K562 (cell line): Measurements from ENCODE around the gene RREB1. TPM values are rescaled to one million over a fixed set of nuclear protein-coding genes. Genes with fewer than 3 reads are reported as not detected.

ENCODE experiments used
- BRCA1 ChIP-seq, 2 experiments: fragments of 450-650 bp in 1 of 2; sonication (generic) in 1 of 2; formaldehyde crosslinking in 1 of 2; IDR thresholded peaks; 2 replicates each; pipeline versions ENCODE4 v1.5.0 to v1.6.1; 2017 to 2020; ENCODE audit warnings: mild to moderate bottlenecking in 1 of 2, missing genetic modification reagents in 1 of 2
- CHD2 ChIP-seq: IDR thresholded peaks from 2 replicates; pipeline ENCODE4 v1.6.1; 2011; ENCODE audit warnings: low read depth, low read length
- COPS2 ChIP-seq: fragments of 450-650 bp; conservative IDR thresholded peaks from 2 replicates; pipeline ENCODE4 v1.6.1; 2016; ENCODE audit warnings: mild to moderate bottlenecking, moderate library complexity
- DACH1 ChIP-seq: fragments of 450-650 bp; IDR thresholded peaks from 2 replicates; pipeline ENCODE4 v1.6.1; 2018; ENCODE audit not compliant: partially characterized antibody
- ELF1 ChIP-seq: fragments of 200-800 bp; sonication (Bioruptor generic); IDR thresholded peaks from 2 replicates; pipeline ENCODE4 v1.6.1; 2016; ENCODE audit warnings: missing genetic modification characterization, missing compliant biosample characterization
- FIP1L1 ChIP-seq: fragments of 200-400 bp; formaldehyde crosslinking; IDR thresholded peaks from 2 replicates; pipeline ENCODE4 v1.6.1; 2018; ENCODE audit warnings: mild to moderate bottlenecking, low read depth, low read length; ENCODE audit not compliant: poor library complexity, severe bottlenecking
- MCM7 ChIP-seq, 2 experiments: fragments of 450-650 bp; IDR thresholded peaks; 2 replicates each; pipeline ENCODE4 v1.6.1; 2016 to 2018
- NCOA4 ChIP-seq: fragments of 450-650 bp; IDR thresholded peaks from 2 replicates; pipeline ENCODE4 v1.6.1; 2018; ENCODE audit warnings: mild to moderate bottlenecking; ENCODE audit not compliant: partially characterized antibody
- SNIP1 ChIP-seq: fragments of 450-650 bp; IDR thresholded peaks from 2 replicates; pipeline ENCODE4 v1.7.1; 2017; ENCODE audit warnings: low read depth, mild to moderate bottlenecking
- SPI1 ChIP-seq: IDR thresholded peaks from 2 replicates; pipeline ENCODE4 v1.6.1; 2011; ENCODE audit warnings: low read depth, low read length, control low read depth, borderline replicate concordance
- TCF3 ChIP-seq: sonication (generic); formaldehyde crosslinking; IDR thresholded peaks from 2 replicates; pipeline ENCODE4 v1.4.0; 2020; ENCODE audit warnings: mild to moderate bottlenecking, missing genetic modification reagents
- ZNF146 ChIP-seq: IDR thresholded peaks from one replicate; pipeline ENCODE4 v1.6.1; 2018; ENCODE audit warnings: missing compliant biosample characterization; ENCODE audit not compliant: unreplicated experiment
- ZNF263 ChIP-seq: sonication (generic); formaldehyde crosslinking; IDR thresholded peaks from 2 replicates; pipeline ENCODE4 v1.8.0; 2022; ENCODE audit warnings: mild to moderate bottlenecking, missing genetic modification reagents, borderline replicate concordance
- ZNF436 ChIP-seq: fragments of 250-450, 450-650 bp; sonication (Bioruptor Pico); formaldehyde crosslinking; IDR thresholded peaks from 2 replicates; pipeline ENCODE4 v1.7.0; 2020; ENCODE audit warnings: mild to moderate bottlenecking
- ZSCAN32 ChIP-seq: fragments of 450-650 bp; formaldehyde crosslinking; IDR thresholded peaks from 2 replicates; pipeline ENCODE4 v1.4.0; 2020; ENCODE audit warnings: mild to moderate bottlenecking, moderate library complexity
- polyA plus RNA-seq, 8 experiments: library from polyadenylated mRNA; depleted of rRNA in 4 of 8; stranded (reverse) in 5 of 8; unstranded in 3 of 8; fragments of >200 nt; fragmentation: Nextera tagmentation in 2 of 8; fragmentation: Illumina TruSeq in 1 of 8; extraction: Ambion mirVana in 2 of 8; extraction: Trizol in 1 of 8; gene quantifications; 2 replicates each; pipeline versions ENCODE4 v1.2.1 to v1.2.3, GENCODE V29; 2011 to 2014; ENCODE audit warnings: inconsistent platforms in 1 of 8, missing spikeins in 1 of 8
- total RNA-seq, 7 experiments: library from RNA; depleted of rRNA in 6 of 7; stranded (reverse); fragments of >200 nt in 6 of 7; fragmentation: Illumina TruSeq in 2 of 7; extraction: Trizol in 2 of 7; gene quantifications; 2 replicates each; pipeline versions ENCODE4 v1.2.1 to v1.2.3, GENCODE V29; 2011 to 2021; ENCODE audit warnings: low replicate concordance in 1 of 7
- TF ChIP-seq, protein P1 (sequence below), 2 experiments: fragments of 150-350 bp in 1 of 2; IDR thresholded peaks; 2 replicates each; pipeline ENCODE4 v1.6.1; 2012 to 2016; ENCODE audit warnings: low read depth in 2 of 2, low read length in 2 of 2, mild to moderate bottlenecking in 1 of 2, moderate library complexity in 1 of 2
- TF ChIP-seq, protein P2 (sequence below), 3 experiments: fragments of 200-800 bp in 1 of 3; sonication (Bioruptor generic) in 1 of 3; sonication (generic) in 1 of 3; formaldehyde crosslinking in 1 of 3; IDR thresholded peaks; 2 replicates each; pipeline versions ENCODE4 v1.6.1 to v1.8.0; 2016 to 2022; ENCODE audit warnings: mild to moderate bottlenecking in 2 of 3, missing compliant biosample characterization in 2 of 3, missing genetic modification characterization in 2 of 3, missing genetic modification reagents in 1 of 3
- TF ChIP-seq, protein P3 (sequence below): fragments of 450-650 bp; formaldehyde crosslinking; IDR thresholded peaks from 2 replicates; pipeline ENCODE4 v1.4.0; 2020; ENCODE audit warnings: mild to moderate bottlenecking, moderate library complexity
- TF ChIP-seq, protein P4 (sequence below), 2 experiments: IDR thresholded peaks; 2 replicates each; pipeline ENCODE4 v1.6.1; 2011; ENCODE audit warnings: borderline replicate concordance in 1 of 2, control low read depth in 1 of 2, low read depth in 1 of 2, low read length in 1 of 2, mild to moderate bottlenecking in 1 of 2, mixed read lengths in 1 of 2, moderate library complexity in 1 of 2; ENCODE audit not compliant: insufficient read depth in 1 of 2, insufficient read length in 1 of 2, poor library complexity in 1 of 2, severe bottlenecking in 1 of 2; ENCODE audit errors: extremely low read depth in 1 of 2
- TF ChIP-seq, protein P5 (sequence below): fragments of 250-450 bp; sonication (Bioruptor Pico); IDR thresholded peaks from 2 replicates; pipeline ENCODE4 v1.8.0; 2022; ENCODE audit warnings: moderate library complexity, mild to moderate bottlenecking, inconsistent platforms

RREB1 gene
- total and polyA plus RNA-seq, 9 of the 15 experiments (the other 6 are each of a cell fraction or from before 2014, with no cell fraction given), result 3.3 to 64.2 (median 19.3) TPM

DNA sequence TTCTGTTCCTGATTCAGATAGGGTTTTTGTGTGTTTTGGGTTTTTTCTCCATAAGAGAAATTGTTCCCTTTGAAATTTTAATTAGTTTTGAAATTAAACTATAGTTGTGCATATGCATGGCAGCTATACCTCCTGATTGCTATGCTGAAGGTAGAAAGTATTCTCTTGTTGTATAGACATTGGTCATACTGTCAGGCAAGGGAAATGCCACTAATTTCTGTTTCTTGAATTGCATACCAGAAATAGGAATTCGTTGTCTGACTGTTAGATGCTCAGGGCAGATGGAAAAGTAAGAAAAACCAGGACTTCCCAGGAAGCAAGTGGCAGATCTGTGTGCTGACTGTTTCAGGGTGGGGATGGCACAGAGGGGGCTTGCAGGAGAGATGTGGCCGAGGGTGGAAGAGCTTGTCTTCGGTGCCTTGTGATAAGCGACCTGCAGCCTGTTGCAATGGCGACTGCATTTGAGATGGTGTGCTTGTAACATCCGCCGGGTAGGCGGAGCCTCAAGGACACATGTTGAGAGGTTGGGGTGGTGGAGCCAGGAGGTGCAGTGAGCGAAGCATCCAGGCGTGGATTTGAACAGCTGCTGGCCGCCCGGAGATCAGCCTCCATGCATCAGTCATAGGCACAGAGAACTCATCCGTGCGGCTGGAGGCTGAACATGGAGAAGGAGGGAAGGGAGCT lies 42.8 kb downstream of the RREB1 start (continued):
- TF ChIP-seq, protein P1, sequence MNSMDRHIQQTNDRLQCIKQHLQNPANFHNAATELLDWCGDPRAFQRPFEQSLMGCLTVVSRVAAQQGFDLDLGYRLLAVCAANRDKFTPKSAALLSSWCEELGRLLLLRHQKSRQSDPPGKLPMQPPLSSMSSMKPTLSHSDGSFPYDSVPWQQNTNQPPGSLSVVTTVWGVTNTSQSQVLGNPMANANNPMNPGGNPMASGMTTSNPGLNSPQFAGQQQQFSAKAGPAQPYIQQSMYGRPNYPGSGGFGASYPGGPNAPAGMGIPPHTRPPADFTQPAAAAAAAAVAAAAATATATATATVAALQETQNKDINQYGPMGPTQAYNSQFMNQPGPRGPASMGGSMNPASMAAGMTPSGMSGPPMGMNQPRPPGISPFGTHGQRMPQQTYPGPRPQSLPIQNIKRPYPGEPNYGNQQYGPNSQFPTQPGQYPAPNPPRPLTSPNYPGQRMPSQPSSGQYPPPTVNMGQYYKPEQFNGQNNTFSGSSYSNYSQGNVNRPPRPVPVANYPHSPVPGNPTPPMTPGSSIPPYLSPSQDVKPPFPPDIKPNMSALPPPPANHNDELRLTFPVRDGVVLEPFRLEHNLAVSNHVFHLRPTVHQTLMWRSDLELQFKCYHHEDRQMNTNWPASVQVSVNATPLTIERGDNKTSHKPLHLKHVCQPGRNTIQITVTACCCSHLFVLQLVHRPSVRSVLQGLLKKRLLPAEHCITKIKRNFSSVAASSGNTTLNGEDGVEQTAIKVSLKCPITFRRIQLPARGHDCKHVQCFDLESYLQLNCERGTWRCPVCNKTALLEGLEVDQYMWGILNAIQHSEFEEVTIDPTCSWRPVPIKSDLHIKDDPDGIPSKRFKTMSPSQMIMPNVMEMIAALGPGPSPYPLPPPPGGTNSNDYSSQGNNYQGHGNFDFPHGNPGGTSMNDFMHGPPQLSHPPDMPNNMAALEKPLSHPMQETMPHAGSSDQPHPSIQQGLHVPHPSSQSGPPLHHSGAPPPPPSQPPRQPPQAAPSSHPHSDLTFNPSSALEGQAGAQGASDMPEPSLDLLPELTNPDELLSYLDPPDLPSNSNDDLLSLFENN (IDR thresholded peaks at IDR 0.05; ENCODE audit: low read depth in 2 of 2, low read length in 2 of 2), result no peak
- TF ChIP-seq BRCA1 (IDR thresholded peaks at IDR 0.05) (no peak), BRCA1 (CRISPR knock-in tag; IDR thresholded peaks at IDR 0.05) (no peak), CHD2 (no peak), SNIP1 (no peak), NCOA4 (no peak), ZNF436 (CRISPR knock-in tag) (no peak), FIP1L1 (no peak), TCF3 (CRISPR knock-in tag) (peak; percentile 28; the same call in 1 of the 2 replicates), DACH1 (peak; percentile 89), ZSCAN32 (no peak), ZNF146 (no peak), COPS2 (no peak), MCM7 (IDR thresholded peaks at IDR 0.05) (no peak), ELF1 (tag) (no peak; the same call in 1 of the 2 replicates), SPI1 (no peak), ZNF263 (CRISPR knock-in tag) (no peak)
- TF ChIP-seq, protein P2, sequence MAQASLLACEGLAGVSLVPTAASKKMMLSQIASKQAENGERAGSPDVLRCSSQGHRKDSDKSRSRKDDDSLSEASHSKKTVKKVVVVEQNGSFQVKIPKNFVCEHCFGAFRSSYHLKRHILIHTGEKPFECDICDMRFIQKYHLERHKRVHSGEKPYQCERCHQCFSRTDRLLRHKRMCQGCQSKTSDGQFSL (CRISPR knock-in tag; IDR thresholded peaks at IDR 0.05), result no peak
- TF ChIP-seq, protein P2 (tag; IDR thresholded peaks at IDR 0.05), result no peak
- TF ChIP-seq, protein P3, sequence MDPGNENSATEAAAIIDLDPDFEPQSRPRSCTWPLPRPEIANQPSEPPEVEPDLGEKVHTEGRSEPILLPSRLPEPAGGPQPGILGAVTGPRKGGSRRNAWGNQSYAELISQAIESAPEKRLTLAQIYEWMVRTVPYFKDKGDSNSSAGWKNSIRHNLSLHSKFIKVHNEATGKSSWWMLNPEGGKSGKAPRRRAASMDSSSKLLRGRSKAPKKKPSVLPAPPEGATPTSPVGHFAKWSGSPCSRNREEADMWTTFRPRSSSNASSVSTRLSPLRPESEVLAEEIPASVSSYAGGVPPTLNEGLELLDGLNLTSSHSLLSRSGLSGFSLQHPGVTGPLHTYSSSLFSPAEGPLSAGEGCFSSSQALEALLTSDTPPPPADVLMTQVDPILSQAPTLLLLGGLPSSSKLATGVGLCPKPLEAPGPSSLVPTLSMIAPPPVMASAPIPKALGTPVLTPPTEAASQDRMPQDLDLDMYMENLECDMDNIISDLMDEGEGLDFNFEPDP (CRISPR knock-in tag), result no peak
- TF ChIP-seq, protein P4, sequence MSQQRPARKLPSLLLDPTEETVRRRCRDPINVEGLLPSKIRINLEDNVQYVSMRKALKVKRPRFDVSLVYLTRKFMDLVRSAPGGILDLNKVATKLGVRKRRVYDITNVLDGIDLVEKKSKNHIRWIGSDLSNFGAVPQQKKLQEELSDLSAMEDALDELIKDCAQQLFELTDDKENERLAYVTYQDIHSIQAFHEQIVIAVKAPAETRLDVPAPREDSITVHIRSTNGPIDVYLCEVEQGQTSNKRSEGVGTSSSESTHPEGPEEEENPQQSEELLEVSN (IDR thresholded peaks at IDR 0.05; ENCODE audit: borderline replicate concordance in 1 of 2, extremely low read depth in 1 of 2, insufficient read depth in 1 of 2, insufficient read length in 1 of 2, low read depth in 1 of 2, low read length in 1 of 2, poor library complexity in 1 of 2, severe bottlenecking in 1 of 2), result peak; percentile 70 to 74
- TF ChIP-seq, protein P5, sequence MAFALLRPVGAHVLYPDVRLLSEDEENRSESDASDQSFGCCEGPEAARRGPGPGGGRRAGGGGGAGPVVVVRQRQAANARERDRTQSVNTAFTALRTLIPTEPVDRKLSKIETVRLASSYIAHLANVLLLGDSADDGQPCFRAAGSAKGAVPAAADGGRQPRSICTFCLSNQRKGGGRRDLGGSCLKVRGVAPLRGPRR (CRISPR knock-in tag), result no peak
